Smooth muscle cell (in vitro differentiated cells): ENCODE results near the gene CDIP1. TPM values are rescaled to one million over a fixed set of nuclear protein-coding genes. Genes with fewer than 3 reads are reported as not detected.

ENCODE experiments used
- DNase-seq: peaks from one replicate; lab custom pipeline; 2025; ENCODE audit not compliant: unreplicated experiment; lab: John Stamatoyannopoulos, UW
- H2AFZ ChIP-seq: fragments of 200-600 bp; sonication (generic); 2 replicates; pipeline ENCODE4 v1.6.0; 2016; ENCODE audit warnings: antibody characterized with exemption, low read depth, mild to moderate bottlenecking
- H3F3A ChIP-seq: fragments of 200-600 bp; sonication (generic); 2 replicates; pipeline ENCODE4 v1.6.0; 2017; ENCODE audit warnings: antibody characterized with exemption, low read depth
- H3K27ac ChIP-seq: fragments of 200-600 bp; sonication (generic); 2 replicates; pipeline ENCODE4 v1.5.1; 2016; ENCODE audit warnings: low read depth, mild to moderate bottlenecking
- H3K27me3 ChIP-seq: fragments of 200-600 bp; sonication (generic); 2 replicates; pipeline ENCODE4 v1.6.1; 2016; ENCODE audit warnings: low read depth, mild to moderate bottlenecking
- H3K36me3 ChIP-seq: fragments of 200-600 bp; sonication (generic); 2 replicates; pipeline ENCODE4 v1.5.1; 2016; ENCODE audit warnings: low read depth
- H3K4me1 ChIP-seq: fragments of 200-600 bp; sonication (generic); 2 replicates; pipeline ENCODE4 v1.5.1; 2016; ENCODE audit warnings: low read depth
- H3K4me2 ChIP-seq: fragments of 200-600 bp; sonication (generic); 2 replicates; pipeline ENCODE4 v1.6.0; 2016; ENCODE audit warnings: mild to moderate bottlenecking
- H3K4me3 ChIP-seq: fragments of 200-600 bp; sonication (generic); 2 replicates; pipeline ENCODE4 v1.5.1; 2016; ENCODE audit warnings: mild to moderate bottlenecking
- H3K79me2 ChIP-seq: fragments of 200-600 bp; sonication (generic); 2 replicates; pipeline ENCODE4 v1.6.0; 2016; ENCODE audit warnings: low read depth, mild to moderate bottlenecking
- H3K9ac ChIP-seq: fragments of 200-600 bp; sonication (generic); 2 replicates; pipeline ENCODE4 v1.6.0; 2016; ENCODE audit warnings: low read depth
- H3K9me3 ChIP-seq: fragments of 200-600 bp; sonication (generic); replicated peaks from 2 replicates; pipeline ENCODE4 v1.5.1; 2016; ENCODE audit warnings: low read depth
- H4K20me1 ChIP-seq: fragments of 200-600 bp; sonication (generic); 2 replicates; pipeline ENCODE4 v1.6.0; 2016; ENCODE audit warnings: low read depth
- CTCF ChIP-seq: fragments of 200-600 bp; sonication (generic); IDR thresholded peaks from 2 replicates; pipeline ENCODE4 v1.5.1; 2017; ENCODE audit warnings: borderline replicate concordance, mild to moderate bottlenecking, antibody characterized with exemption; ENCODE audit not compliant: insufficient read depth, poor library complexity, severe bottlenecking
- WGBS: methylation state at CpG from one replicate; pipeline ENCODE4 v1.1.7; 2016; ENCODE audit warnings: low lambda C conversion rate; 5-methylcytosine and 5-hydroxymethylcytosine counted together
- polyA plus RNA-seq: library from polyadenylated mRNA; unstranded; fragments of >200 nt; fragmentation: Nextera tagmentation; extraction: Ambion mirVana; gene quantifications from 2 replicates; pipeline ENCODE4 v1.2.1, GENCODE V29; 2016
- total RNA-seq: library from RNA; depleted of rRNA; stranded (reverse); fragments of >200 nt; gene quantifications from 2 replicates; pipeline ENCODE4 v1.2.3, GENCODE V29; 2014

CDIP1 gene
- total and polyA plus RNA-seq, 2 experiments from 2014 or later = 19.7 to 36.9 TPM

GRCh38 chr16:4570086-4570485 lies 31.5 kb upstream of the CDIP1 start:
- DNase-seq = no peak
- no peaks in the 10 kb centered on the region for H3F3A ChIP-seq
- H3K4me2 ChIP-seq = no peak overlapping the region
- H3K79me2 ChIP-seq = no peaks in the 10 kb centered on the region
- H3K27me3 ChIP-seq = no peaks in the 10 kb centered on the region
- no peak overlapping the region for H3K4me3 ChIP-seq
- H4K20me1 ChIP-seq = no peaks in the 10 kb centered on the region
- H3K9me3 ChIP-seq = no peaks in the 10 kb centered on the region
- 77% methylated on average over 6 of the region's 6 CpGs for WGBS
- H3K9ac ChIP-seq = no peak overlapping the region
- no peak overlapping the region for H3K27ac ChIP-seq
- H3K4me1 ChIP-seq = no peaks in the 10 kb centered on the region
- H2AFZ ChIP-seq = no peak overlapping the region
- H3K36me3 ChIP-seq = no peaks in the 10 kb centered on the region
- TF ChIP-seq CTCF = no peak

- H3K4me1 ChIP-seq = no peaks in the 10 kb centered on the region
- H3K9ac ChIP-seq = no peak overlapping the region
- H3F3A ChIP-seq = no peaks in the 10 kb centered on the region
- H3K79me2 ChIP-seq = no peaks in the 10 kb centered on the region
- no peak for TF ChIP-seq CTCF
- no peak overlapping the region for H3K4me3 ChIP-seq
- H4K20me1 ChIP-seq = no peaks in the 10 kb centered on the region
- H2AFZ ChIP-seq = no peak overlapping the region
- DNase-seq = no peak
- H3K9me3 ChIP-seq = no peaks in the 10 kb centered on the region
- no peaks in the 10 kb centered on the region for H3K27me3 ChIP-seq
- H3K36me3 ChIP-seq = no peaks in the 10 kb centered on the region
- no peak overlapping the region for H3K27ac ChIP-seq
- H3K4me2 ChIP-seq = no peak overlapping the region
- WGBS = 96% methylated on average over 3 of the region's 3 CpGs
These were observed 27.6 kb upstream of the CDIP1 start for GRCh38 chr16:4566144-4566543.

GRCh38 chr16:4564661-4565267 lies 26.2 kb upstream of the CDIP1 start:
- no peaks in the 10 kb centered on the region for H3K9me3 ChIP-seq
- WGBS = 91% methylated on average over 18 of the region's 18 CpGs
- H3F3A ChIP-seq = no peaks in the 10 kb centered on the region
- H3K9ac ChIP-seq = no peak overlapping the region
- no peaks in the 10 kb centered on the region for H3K36me3 ChIP-seq
- no peak for DNase-seq
- no peaks in the 10 kb centered on the region for H4K20me1 ChIP-seq
- no peak overlapping the region for H3K4me2 ChIP-seq
- no peak for TF ChIP-seq CTCF
- no peak overlapping the region for H2AFZ ChIP-seq
- no peak overlapping the region for H3K27ac ChIP-seq
- no peaks in the 10 kb centered on the region for H3K4me1 ChIP-seq
- no peak overlapping the region for H3K4me3 ChIP-seq
- no peaks in the 10 kb centered on the region for H3K79me2 ChIP-seq
- H3K27me3 ChIP-seq = no peaks in the 10 kb centered on the region

GRCh38 chr16:4561596-4561995 lies 23.0 kb upstream of the CDIP1 start:
- Histone ChIP-seq H3K27ac (no peak overlapping the region), H3K27me3 (no peaks in the 10 kb centered on the region), H4K20me1 (no peaks in the 10 kb centered on the region), H3F3A (no peaks in the 10 kb centered on the region), H3K36me3 (no peaks in the 10 kb centered on the region), H2AFZ (no peak overlapping the region), H3K4me2 (no peak overlapping the region), H3K79me2 (no peaks in the 10 kb centered on the region), H3K4me1 (no peaks in the 10 kb centered on the region), H3K4me3 (no peak overlapping the region), H3K9ac (no peak overlapping the region), H3K9me3 (no peaks in the 10 kb centered on the region)
- 67% methylated on average over 9 of the region's 9 CpGs for WGBS
- no peak for TF ChIP-seq CTCF
- DNase-seq = no peak
